Spleen (tissue), 11 donors: Measurements from ENCODE around the gene NGF. TPM values are rescaled to one million over a fixed set of nuclear protein-coding genes. Genes with fewer than 3 reads are reported as not detected.

Source experiments
- DNase-seq: peaks from one replicate; pipeline ENCODE4 v3.0.0-alpha.2; 2020
- H3K27ac ChIP-seq, 8 donors: fragments of 200-600 bp; sonication (generic) in 7 of 8; 1 replicate in 4 of 8; 2 replicates in 4 of 8; pipeline versions ENCODE4 v1.5.0 to v1.8.0; 2016 to 2021; ENCODE audit warnings: inconsistent platforms in 4 of 8, mild to moderate bottlenecking in 4 of 8, moderate library complexity in 1 of 8
- H3K27me3 ChIP-seq, 7 donors: fragments of 200-600 bp; sonication (generic) in 6 of 7; replicated peaks in 1 of 7; 1 replicate in 4 of 7; 2 replicates in 3 of 7; pipeline versions ENCODE4 v1.5.0 to v1.8.0; 2016 to 2021; ENCODE audit warnings: inconsistent platforms in 3 of 7, mild to moderate bottlenecking in 1 of 7
- H3K36me3 ChIP-seq, 6 donors: fragments of 200-600 bp; sonication (generic) in 5 of 6; 1 replicate in 4 of 6; 2 replicates in 2 of 6; pipeline versions ENCODE4 v1.5.0 to v1.8.0; 2016 to 2021; ENCODE audit warnings: inconsistent platforms in 2 of 6
- H3K4me1 ChIP-seq, 6 donors: fragments of 200-600 bp; sonication (generic) in 5 of 6; 1 replicate in 3 of 6; 2 replicates in 3 of 6; pipeline versions ENCODE4 v1.5.0 to v1.8.0; 2016 to 2021; ENCODE audit warnings: inconsistent platforms in 3 of 6
- H3K4me3 ChIP-seq, 8 donors: fragments of 200-600 bp; sonication (generic) in 7 of 8; 1 replicate in 4 of 8; 2 replicates in 4 of 8; pipeline versions ENCODE4 v1.5.0 to v1.8.0; 2016 to 2021; ENCODE audit warnings: inconsistent platforms in 4 of 8, mild to moderate bottlenecking in 4 of 8, moderate library complexity in 2 of 8
- H3K9me3 ChIP-seq, 8 donors: fragments of 200-600 bp; sonication (generic) in 7 of 8; 1 replicate in 4 of 8; 2 replicates in 4 of 8; pipeline versions ENCODE4 v1.5.0 to v1.8.0; 2016 to 2021; ENCODE audit warnings: inconsistent platforms in 4 of 8
- CTCF ChIP-seq, 11 experiments: fragments of 200-600 bp in 7 of 11; fragments of 450-650 bp in 4 of 11; sonication (generic) in 4 of 11; IDR thresholded peaks in 8 of 11; conservative IDR thresholded peaks in 3 of 11; 1 replicate in 7 of 11; 2 replicates in 4 of 11; pipeline versions ENCODE4 v1.4.0 to v1.8.0; 2016 to 2021; ENCODE audit warnings: antibody characterized with exemption in 11 of 11, inconsistent platforms in 4 of 11, mild to moderate bottlenecking in 1 of 11
- POLR2A ChIP-seq, 3 donors: fragments of 450-650 bp; IDR thresholded peaks; one replicate each; pipeline ENCODE4 v1.5.1; 2017; ENCODE audit warnings: antibody characterized with exemption in 3 of 3, mild to moderate bottlenecking in 1 of 3
- POLR2AphosphoS5 ChIP-seq, 3 donors: sonication (generic); formaldehyde crosslinking; IDR thresholded peaks; one replicate each; pipeline ENCODE4 v1.5.1; 2017; ENCODE audit warnings: antibody characterized with exemption in 3 of 3
- WGBS, 5 donors: extraction: QIAGEN DNeasy Blood & Tissue Kit in 3 of 5; methylation state at CpG; one replicate each; pipeline versions ENCODE4 v1.1.5 to v1.1.7; 2013 to 2018; 5-methylcytosine and 5-hydroxymethylcytosine counted together
- intact Hi-C: fragments of 100-400 bp; cut with DNase I; formaldehyde crosslinking; loops from one replicate; pipeline ENCODE4 v1.15.0; 2023; ENCODE audit warnings: low total_unique reads
- polyA plus RNA-seq, 3 donors: library from polyadenylated mRNA; stranded (reverse); fragments of 200-250 nt; gene quantifications; one replicate each; pipeline ENCODE4 v1.2.1, GENCODE V29; 2013
- total RNA-seq, 7 donors: library from RNA; depleted of rRNA in 3 of 7; stranded (reverse); fragments of >200 nt in 3 of 7; fragmentation: NEBNext Ultra II Directional in 4 of 7; extraction: Animal tissue kit (Norgen Biotek cat#: 25700) in 4 of 7; gene quantifications; one replicate each; pipeline versions ENCODE4 v1.1.0 to v1.2.1, GENCODE V29; 2016 to 2021
- donor health status: healthy with polysubstance abuse.
- donor health status: DM: no; HTN: no; CAD: no; lungs with moderate emphysema.
- donor health status: DM: no; HTN: no; CAD: no.
- donor health status: Bipolar disorder and iron deficiency.
- donor health status: healthy.
- donor health status: DM: no; HTN: no; CAD: no.
- donor health status: DM: yes; HTN: yes; CAD: no.

The NGF gene
- total and polyA plus RNA-seq, 10 donors: 0.34 to 4.6 (median 2.0) TPM

- no peak for DNase-seq
- no peak for TF ChIP-seq POLR2AphosphoS5 (IDR thresholded peaks at IDR 0.05)
- no peak for TF ChIP-seq CTCF (IDR thresholded peaks at IDR 0.05 in 8 of 11, conservative IDR thresholded peaks at IDR 0.05 in 3 of 11)
- no peak for TF ChIP-seq POLR2A (IDR thresholded peaks at IDR 0.05)
- no peaks in the 10 kb centered on the region for H3K36me3 ChIP-seq
- peaks cover 0 to 4% (median 0%) of the 10 kb centered on the region in 8 donors for H3K9me3 ChIP-seq
- intact Hi-C loops: no loop called here
- no peaks in the 10 kb centered on the region for H3K27me3 ChIP-seq
- WGBS, 5 donors: 50 to 83% (median 66%) methylated on average over 1 of the region's 1 CpG
- no peak overlapping the region for H3K27ac ChIP-seq
- no peaks in the 10 kb centered on the region for H3K4me1 ChIP-seq
- no peak overlapping the region for H3K4me3 ChIP-seq
Measured at GRCh38 chr1:115239426-115239825, 98.6 kb downstream of the NGF start.

GRCh38 chr1:115239148-115239422 lies 99.0 kb downstream of the NGF start:
- no peak overlapping the region for H3K4me3 ChIP-seq
- intact Hi-C loops: no loop called here
- TF ChIP-seq POLR2AphosphoS5 (IDR thresholded peaks at IDR 0.05) (no peak), CTCF (IDR thresholded peaks at IDR 0.05 in 8 of 11, conservative IDR thresholded peaks at IDR 0.05 in 3 of 11) (no peak), POLR2A (IDR thresholded peaks at IDR 0.05) (no peak)
- no peaks in the 10 kb centered on the region for H3K4me1 ChIP-seq
- no peak overlapping the region for H3K27ac ChIP-seq
- H3K27me3 ChIP-seq: no peaks in the 10 kb centered on the region
- no peaks in the 10 kb centered on the region for H3K36me3 ChIP-seq
- H3K9me3 ChIP-seq: peaks cover 0 to under 1% (median 0%) of the 10 kb centered on the region in 8 donors
- no peak for DNase-seq

- Histone ChIP-seq H3K36me3 (no peaks in the 10 kb centered on the region), H3K9me3 (no peaks in the 10 kb centered on the region), H3K4me3 (no peak overlapping the region), H3K27me3 (no peaks in the 10 kb centered on the region), H3K4me1 (no peaks in the 10 kb centered on the region), H3K27ac (no peak overlapping the region)
- TF ChIP-seq POLR2AphosphoS5 (IDR thresholded peaks at IDR 0.05) (no peak), CTCF (IDR thresholded peaks at IDR 0.05 in 8 of 11, conservative IDR thresholded peaks at IDR 0.05 in 3 of 11) (no peak), POLR2A (IDR thresholded peaks at IDR 0.05) (no peak)
- intact Hi-C loops: no loop called here
- 86 to 94% (median 90%) methylated on average over 5 of the region's 5 CpGs for WGBS, 5 donors
- DNase-seq: no peak
Measured at GRCh38 chr1:115238336-115239147, 99.5 kb downstream of the NGF start.

- Histone ChIP-seq H3K4me1 (no peaks in the 10 kb centered on the region), H3K9me3 (no peaks in the 10 kb centered on the region), H3K27ac (no peak overlapping the region), H3K36me3 (no peaks in the 10 kb centered on the region), H3K4me3 (no peak overlapping the region), H3K27me3 (no peaks in the 10 kb centered on the region)
- WGBS, 5 donors: 85 to 92% (median 88%) methylated on average over 5 of the region's 5 CpGs
- intact Hi-C loops: no loop called here
- TF ChIP-seq POLR2A (IDR thresholded peaks at IDR 0.05) (no peak), POLR2AphosphoS5 (IDR thresholded peaks at IDR 0.05) (no peak), CTCF (IDR thresholded peaks at IDR 0.05 in 8 of 11, conservative IDR thresholded peaks at IDR 0.05 in 3 of 11) (no peak)
- DNase-seq: no peak
Measured at GRCh38 chr1:115237507-115237906, 100.5 kb downstream of the NGF start.
